GM12801 (cell line): ENCODE measurements around the gene ADRM1.

ENCODE experiments used
- TF ChIP-seq, protein P1 (sequence below): IDR thresholded peaks from one replicate; pipeline ENCODE4 v1.5.1; 2011; ENCODE audit warnings: control low read depth; ENCODE audit not compliant: insufficient read length; ENCODE audit errors: extremely low read depth

The ADRM1 gene, protein sequence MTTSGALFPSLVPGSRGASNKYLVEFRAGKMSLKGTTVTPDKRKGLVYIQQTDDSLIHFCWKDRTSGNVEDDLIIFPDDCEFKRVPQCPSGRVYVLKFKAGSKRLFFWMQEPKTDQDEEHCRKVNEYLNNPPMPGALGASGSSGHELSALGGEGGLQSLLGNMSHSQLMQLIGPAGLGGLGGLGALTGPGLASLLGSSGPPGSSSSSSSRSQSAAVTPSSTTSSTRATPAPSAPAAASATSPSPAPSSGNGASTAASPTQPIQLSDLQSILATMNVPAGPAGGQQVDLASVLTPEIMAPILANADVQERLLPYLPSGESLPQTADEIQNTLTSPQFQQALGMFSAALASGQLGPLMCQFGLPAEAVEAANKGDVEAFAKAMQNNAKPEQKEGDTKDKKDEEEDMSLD

DNA sequence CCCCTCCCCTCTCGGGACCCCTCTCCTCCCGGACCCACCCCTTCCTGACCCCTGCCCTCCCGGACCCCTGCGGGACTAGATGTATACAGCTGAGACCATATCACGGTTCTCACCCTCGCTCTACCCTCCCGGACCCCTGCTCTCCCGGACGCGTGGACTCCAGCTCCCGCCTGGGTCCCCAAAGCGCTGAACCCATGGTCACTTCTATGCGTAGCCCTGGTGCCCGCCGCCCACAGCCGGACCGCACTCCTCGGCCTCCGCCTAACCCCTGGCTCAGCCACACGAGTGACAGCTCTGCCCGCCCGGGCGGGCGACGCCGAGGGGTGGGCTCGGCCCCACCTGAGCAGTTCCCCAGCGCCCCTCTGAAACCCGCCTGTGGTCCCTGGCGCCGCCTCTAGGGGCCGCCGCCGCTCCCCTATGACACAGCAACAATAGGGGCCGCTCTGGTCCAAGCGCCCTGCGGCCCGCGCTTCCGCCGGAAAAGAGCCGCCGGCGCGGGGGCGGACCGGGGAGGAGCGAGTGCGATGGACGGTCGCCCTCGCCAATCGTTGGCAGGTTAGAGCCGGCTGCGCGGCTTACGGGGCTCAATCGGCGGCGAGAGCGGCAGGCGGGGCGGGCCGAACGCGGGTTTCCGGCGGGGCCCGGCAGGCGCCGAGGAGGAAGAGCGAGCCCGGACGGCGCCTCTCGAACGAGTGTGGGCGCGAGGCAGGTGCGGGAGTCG, at the start of gene ADRM1:
TSS of gene ADRM1 (plus strand) at position 657 of the 721 bp plus-strand sequence. CDS start 572 bp downstream, outside the sequence.
- TF ChIP-seq, protein P1, sequence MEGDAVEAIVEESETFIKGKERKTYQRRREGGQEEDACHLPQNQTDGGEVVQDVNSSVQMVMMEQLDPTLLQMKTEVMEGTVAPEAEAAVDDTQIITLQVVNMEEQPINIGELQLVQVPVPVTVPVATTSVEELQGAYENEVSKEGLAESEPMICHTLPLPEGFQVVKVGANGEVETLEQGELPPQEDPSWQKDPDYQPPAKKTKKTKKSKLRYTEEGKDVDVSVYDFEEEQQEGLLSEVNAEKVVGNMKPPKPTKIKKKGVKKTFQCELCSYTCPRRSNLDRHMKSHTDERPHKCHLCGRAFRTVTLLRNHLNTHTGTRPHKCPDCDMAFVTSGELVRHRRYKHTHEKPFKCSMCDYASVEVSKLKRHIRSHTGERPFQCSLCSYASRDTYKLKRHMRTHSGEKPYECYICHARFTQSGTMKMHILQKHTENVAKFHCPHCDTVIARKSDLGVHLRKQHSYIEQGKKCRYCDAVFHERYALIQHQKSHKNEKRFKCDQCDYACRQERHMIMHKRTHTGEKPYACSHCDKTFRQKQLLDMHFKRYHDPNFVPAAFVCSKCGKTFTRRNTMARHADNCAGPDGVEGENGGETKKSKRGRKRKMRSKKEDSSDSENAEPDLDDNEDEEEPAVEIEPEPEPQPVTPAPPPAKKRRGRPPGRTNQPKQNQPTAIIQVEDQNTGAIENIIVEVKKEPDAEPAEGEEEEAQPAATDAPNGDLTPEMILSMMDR = no peak

DNA sequence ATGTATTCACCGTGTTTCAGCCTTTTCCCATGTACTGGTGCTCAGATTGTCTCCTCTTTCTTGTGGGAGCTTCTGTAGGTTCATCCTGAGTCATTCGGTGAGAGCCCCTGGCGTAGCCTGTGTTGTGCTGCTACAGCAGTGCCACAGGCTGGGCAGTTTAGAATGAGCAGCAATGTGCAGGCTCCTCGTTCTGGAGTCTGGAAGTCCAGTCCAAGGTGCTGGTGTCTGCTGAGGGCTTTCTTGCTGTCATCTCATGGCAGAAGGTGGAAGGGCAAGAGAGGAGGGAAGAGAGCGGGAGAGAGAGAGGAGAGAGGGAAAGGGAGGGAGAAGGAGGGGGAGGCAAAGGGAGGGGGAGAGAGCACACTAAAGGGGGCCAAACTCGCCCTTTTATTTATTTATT, 49.4 kb upstream of the ADRM1 start:
- TF ChIP-seq, protein P1 = no peak

- TF ChIP-seq, protein P1 = no peak
Observed at GRCh38 chr20:62254021-62254724, 48.6 kb upstream of the ADRM1 start.

DNA sequence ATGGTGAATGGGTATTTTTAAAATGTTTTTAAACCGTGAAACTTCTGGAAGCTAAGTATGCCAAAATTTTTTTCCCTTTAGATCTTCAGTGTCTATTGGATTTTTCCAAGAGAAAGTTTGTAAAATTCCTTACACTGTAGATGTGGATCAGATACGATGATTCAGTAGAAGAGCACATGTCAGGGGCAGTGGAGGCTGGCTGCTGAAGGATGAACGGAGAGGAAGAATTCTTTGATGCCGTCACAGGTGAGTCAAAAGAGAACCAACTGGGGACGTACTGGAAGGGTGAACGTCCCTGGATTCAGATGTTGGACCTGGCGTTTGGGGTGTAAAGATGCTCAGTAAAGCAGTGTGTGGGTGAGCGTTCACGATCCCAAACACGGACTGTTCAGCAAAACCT, 46.8 kb upstream of the ADRM1 start:
- TF ChIP-seq, protein P1 = no peak

GRCh38 chr20:62258499-62259293, 44.1 kb upstream of the ADRM1 start:
- TF ChIP-seq, protein P1 = no peak

DNA sequence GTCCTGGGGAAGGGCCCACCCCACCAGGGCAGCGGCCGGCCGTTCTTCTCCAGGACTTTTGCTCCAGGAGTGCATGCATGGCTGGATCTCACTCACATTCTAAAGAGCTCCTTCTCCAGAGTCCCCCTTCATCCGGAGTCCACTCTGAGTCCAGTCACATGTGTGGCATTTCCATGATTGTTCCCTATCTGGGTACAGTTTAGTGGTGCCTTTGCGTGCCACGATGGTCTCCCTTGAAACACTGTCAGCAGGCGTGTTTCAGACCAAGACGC, 43.6 kb upstream of the ADRM1 start:
- TF ChIP-seq, protein P1 = no peak
